Measurements from ENCODE around the gene FAM89B.
A peak's percentile ranks its signal among the peaks of the same experiment; 100 is the strongest.

FAM89B gene

DNA sequence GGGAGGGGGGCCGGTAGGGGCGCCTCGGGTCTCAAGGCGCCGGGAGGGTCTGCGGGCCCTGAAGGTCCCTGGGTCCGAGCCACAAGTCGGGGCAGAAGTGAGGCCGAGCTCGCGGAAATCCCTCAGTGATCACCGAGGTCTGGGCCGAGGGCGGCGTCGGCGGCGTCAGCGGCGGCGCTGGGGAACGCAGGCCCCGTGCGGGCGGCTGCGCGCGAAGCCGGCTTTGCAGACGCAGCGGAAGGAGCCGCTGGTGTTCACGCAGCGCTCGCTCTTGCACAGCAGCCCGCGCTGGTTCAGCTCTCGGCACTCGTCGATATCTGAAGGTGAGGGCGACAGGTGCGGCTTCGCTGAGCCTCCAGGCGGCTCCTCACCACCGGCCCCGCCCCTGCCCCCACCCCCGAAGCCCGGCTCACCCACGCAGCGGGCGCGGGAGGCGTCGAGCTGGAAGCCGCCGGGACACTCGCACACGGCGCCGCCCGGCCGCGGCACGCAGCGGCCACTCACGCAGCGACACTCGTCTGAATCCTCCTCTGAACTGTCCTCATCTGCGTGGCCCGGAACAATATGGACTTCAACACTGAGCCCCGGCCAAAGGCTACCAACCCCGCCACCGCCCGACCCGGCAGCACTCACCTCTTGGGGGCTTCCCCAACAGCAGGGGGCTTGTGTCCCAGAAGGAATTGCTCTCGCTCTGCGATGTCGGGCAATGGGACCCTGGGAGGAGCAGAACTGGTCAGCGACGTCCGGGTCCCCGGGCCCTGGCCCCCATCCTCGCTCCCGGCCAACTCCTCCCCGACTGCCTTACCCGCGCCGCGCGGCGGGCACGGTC lies 33.2 kb upstream of the FAM89B start:
- DNase-seq (ENCODE audit: low spot score) = no peak

DNA sequence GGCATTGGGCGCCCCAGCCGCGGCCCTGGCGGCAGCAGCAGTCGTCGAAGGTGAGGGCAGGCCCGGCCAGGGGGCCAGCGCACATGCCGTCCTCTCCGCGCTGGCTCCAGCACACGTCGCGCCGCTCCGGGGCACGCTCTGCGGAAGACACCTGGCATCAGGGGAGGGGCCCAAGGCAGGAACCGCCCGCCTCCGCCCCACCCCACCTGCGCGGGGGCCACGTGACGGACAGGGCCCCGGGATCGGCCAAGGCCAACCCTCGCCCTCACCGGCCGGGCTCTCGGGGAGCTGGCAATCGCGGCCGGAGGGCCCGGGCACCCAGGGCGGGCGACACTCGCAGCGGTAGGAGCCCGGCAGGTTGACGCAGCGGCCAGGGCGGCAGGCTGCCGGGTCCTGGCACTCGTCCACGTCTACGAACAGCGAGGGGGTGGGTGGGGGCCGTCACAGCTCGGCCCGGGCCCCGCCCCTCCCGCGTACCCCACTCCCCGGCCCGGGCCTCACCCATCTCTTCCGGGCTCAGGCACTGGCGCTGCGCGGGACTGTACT lies 32.5 kb upstream of the FAM89B start:
- DNase-seq (ENCODE audit: low spot score) = no peak

DNA sequence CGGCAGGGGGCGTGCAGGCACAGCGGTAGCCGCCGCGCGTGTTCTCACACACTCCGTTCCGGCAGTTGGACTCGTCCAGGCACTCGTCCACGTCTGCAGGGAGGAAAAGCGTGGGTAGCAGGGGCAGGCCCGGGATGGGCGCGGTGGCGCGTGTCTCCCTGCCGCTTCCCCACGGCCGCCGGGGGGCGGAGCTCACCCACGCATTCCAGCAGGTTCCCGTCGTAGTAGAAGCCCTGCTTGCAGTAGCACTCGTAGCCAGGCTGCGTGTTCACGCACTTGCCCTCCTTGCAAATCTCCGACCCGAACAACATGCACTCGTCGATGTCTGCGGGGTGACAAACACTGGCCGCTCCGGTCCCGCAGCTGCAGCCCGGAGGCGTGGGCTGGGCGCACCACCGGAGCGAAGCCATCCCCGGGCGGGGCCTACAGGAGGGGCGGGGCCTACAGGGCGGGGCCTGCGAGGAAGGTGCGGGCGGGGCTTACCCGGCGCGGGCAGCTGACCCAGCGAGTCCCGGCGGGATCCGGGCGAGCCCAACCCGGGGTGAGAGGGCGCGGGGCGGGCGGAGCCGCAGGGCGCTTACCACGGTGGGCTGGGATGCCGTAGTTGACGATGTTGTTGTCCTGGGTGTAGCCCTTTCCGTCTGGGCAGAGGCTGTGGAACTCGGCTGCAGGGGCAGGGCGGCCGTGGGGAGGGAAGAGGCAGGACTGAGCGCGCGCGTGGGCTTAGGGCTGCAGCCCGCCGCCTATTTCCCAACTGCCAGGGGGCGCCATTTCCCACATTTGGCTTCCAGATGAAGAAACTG lies 31.8 kb upstream of the FAM89B start:
- DNase-seq (ENCODE audit: low spot score) = peak; percentile 82

DNA sequence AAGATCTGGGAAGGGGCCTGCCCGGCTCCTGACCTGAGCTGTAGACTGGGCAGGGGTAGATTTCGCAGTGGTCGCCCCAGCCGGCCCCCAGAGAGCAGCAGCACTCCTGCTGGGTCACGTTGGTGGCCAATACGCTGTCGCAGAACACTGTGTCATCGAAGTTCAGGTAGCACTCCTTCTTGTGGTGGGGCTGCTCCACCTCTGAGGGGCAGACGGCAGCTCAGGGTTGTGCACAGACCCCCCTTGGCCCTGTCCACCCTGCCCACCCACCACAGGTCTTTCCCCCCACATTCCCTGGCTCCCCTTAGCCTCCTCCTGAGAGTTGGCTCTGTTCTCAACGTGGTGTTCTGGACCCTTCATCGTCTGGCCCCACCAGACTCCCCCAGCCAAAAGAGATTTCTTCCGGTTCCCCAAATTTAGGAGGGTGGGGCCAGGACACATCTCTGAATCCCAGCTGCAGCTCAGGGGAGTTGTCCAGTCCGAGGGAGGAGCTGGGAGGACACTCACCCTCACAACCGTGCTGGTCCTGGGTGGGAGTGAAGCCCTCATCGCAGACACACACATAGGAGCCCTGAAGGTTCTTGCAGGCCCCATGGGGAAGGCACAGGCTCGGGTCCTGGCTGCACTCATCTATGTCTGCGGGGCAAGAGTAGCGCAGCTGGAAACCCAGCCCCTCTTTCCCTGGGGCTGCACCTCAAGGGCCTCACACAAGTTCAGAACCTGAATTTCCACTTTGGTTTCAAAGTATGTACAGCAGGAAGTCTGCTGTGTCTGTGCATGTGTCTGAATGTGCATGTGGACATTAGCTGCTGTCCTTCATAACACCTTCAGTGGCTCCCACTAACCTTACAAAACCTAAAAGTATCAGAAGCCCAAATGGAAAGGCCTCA lies 31.0 kb upstream of the FAM89B start:
- DNase-seq (ENCODE audit: low spot score) = no peak

DNA sequence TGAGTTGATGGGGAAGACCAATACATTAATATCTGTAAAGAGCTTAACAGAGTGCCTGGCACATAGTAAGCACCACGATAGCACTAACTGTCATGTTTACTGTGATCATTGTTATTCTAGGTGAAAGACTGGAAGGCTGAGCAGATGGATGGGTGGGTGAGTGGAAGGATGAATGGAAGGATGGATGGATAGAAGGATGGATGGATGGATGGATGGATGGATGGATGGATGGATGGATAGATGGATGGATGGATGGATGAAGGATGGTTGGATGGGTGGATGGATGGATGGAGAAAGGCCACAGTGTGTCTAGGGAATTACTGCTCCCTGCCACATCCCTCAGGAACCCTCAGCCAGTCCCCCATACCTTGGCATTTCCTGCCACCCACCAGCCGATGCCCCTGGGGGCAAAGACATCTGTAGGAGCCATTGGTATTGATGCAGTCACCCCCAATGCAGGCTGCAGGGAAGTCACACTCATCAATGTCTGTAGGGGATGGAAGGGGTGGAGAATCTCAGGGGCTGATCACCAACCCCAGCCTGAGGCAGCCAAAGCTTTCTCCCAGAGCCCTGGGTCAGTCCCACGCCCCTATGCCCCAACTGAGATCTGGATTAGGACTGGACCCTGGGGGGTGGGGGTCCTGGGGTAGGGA lies 29.5 kb upstream of the FAM89B start:
- DNase-seq (ENCODE audit: low spot score) = no peak

DNA sequence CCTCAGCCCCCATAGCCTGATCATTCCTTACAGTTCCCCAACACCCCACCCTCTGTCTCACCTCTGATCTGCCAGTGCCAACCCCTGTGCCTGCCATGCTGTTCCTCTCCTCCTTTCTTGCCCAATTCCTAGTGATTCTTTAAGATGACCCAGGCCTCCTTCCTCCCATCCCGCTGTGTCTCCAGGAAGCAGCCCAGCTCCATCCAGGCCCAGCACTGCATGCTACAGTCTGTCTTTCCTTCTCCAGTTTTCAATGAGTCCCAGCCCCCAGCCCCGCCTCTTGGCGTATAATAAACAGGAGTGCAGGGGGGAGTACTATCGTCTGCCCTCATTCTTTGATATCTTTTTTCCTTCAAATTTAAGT lies 26.5 kb upstream of the FAM89B start:
- no peak for DNase-seq (ENCODE audit: low spot score)

DNA sequence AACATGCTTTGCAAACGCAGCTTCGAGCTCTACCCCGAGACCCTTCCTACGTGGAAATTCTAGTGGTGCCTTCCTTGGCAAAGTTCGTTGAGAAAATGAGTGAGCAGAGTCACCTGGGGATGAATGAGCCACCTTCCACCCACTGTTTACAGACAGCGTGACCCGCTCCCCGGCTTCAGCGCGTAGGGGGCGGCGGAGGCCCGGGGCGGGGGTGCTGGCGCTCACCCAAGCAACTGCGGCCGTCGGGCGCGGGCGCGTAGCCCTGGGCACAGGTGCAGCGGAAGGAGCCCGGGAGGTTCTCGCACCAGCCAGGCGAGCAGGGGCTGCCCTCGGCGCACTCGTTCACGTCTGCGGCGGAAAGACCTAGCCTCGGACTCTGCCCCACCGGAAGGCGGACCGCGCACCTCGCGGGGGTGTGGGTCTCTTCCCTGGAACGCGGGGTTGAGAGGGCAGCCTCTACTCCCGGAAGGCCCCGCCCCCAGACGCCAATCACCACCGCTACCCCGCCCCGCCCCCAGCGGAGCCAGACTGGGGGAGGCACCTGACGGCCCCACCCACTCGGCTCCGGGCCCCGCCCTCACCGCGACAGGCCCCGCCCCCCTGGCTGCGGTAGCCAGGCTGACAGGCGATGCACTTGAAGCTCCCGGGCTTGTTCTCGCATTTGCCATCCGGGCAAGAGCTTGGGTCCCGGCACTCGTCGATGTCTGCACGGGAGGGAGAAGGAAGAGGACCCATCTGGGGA lies 25.9 kb upstream of the FAM89B start:
- DNase-seq (ENCODE audit: low spot score) = peak; percentile 96

DNA sequence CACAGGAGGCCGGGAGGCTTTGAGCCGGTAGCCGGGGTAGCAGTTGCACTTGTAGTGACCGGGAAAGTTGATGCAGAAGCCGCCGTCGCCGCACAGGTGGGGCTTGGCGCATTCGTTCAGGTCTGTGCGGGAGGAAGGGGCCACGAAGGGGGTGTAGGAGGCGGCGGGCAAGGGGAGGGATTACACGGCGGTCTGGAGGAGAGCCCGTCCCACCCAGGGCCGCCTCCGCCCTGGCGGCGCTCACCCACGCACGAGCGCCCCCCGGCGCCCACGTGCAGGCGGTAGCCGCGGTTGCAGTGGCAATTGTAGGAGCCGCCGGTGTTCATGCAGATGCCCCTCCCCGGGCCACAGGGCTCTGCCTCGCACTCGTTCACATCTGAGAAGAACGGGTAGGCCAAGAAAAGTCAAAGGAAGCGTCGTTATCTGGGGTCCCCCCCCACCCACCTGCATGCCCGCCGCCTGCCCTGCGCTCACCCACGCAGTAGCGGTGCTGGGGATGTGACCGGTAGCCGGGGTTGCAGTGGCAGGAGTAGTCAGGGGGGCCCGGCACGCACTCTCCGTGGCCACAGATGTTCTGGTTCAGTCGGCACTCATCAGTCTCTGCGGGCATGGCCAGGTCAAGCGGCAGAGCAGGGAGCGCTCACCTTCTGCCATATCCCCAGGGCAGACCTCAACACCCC lies 24.8 kb upstream of the FAM89B start:
- DNase-seq (ENCODE audit: low spot score) = no peak

DNA sequence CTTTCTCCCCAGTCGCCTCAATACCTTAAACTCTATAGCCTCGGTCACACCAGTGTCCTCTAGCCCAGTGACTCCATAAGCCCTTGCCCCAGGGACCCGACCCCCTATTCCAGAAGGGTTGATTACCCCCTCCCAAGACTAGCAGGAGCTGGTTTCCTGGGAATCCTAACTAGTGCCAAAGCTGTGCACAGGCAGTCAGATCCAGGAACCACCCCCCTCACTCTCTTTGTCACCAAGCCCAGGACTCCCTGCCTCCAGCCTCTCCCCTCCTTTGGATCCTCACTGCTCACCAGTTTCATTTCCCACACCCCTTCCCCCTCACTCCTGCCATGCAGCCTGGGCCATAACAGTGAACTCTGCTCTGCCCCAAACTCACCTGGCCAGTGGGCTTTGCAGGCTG lies 23.9 kb upstream of the FAM89B start:
- no peak for DNase-seq (ENCODE audit: low spot score)

DNA sequence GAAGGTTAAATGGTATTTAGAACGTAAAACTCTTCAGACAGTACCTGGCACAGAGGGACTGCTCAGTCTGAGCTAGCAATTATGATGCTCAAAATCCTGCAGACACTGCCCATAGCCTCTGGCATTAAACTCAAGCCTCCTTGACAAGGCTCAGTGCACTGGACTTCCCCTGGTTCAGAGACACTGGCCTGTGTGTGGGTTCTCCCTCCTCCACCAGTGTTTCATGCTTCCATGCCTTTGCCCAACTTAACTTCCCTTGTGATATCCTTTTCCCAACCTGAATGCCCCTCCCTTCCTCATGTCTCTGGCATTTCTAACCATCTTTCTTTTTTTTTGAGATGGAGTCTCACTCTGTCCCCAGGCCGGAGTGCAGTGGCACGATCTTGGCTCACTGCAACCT lies 23.2 kb upstream of the FAM89B start:
- DNase-seq (ENCODE audit: low spot score) = no peak

DNA sequence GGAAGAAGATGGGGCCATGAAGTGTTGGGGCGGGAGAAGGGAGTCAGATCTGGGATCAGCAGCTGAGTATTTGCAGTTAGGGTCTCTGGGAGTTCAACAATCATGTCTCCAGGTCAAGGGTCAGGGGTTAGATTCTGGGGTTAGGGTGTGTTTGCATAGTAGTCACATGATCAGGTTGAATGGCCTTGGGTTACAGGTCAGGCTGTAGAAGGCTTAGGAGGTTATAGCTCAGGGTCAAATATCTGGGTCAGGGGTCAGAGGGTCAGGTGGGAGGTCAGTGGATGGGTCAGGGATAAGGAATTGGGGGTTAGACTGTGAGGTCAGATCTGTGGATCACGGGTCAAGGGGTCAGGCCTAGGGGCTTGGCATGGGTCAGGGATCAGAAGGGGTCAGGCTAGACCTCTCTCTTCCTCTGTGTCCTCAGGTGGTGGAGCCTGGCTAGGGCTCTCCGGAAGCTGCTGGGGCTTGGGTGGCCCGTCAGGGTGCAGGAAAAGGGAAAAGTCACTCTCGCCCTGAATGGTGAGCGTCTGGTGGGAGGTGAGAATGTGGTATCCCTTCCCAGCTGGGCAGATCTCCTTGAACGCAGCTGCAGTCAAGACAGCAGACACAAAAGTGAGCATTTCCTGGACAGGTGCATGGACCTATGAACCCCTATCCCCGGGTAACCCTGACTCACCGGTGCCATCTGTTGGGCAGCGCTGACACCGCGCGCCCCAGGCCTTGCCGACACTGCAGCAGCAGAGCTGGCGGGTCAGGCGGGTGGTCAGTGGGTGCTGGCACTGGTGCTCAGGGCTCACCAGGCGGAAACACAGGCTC lies 20.6 kb upstream of the FAM89B start:
- DNase-seq (ENCODE audit: low spot score) = peak; percentile 75

DNA sequence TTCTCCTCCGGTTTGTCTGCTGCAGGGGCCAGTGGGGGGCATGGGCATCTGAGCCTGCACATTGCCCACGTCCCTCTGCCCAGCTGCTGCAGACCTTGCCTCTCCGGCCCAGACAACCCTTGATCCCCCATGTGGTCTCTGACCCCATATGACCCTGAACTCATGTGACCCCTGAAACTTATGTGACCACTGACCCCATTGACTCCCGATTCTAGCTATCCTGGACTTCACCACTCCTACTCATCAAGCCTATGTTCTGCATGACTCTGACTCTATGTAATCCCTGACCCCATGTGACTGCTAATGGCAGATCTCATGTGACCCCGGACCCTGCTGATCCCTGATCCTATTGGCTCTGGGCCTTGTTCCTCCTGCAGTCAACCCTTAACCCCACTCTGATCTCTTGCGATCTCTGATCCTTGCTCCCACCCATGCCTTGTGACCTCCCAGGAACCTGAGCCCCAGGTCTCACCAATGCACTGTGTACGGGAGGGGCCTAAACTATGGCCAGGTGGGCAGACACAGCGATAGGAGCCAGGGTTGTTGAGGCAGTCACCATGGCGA lies 19.9 kb upstream of the FAM89B start:
- DNase-seq (ENCODE audit: low spot score) = no peak

DNA sequence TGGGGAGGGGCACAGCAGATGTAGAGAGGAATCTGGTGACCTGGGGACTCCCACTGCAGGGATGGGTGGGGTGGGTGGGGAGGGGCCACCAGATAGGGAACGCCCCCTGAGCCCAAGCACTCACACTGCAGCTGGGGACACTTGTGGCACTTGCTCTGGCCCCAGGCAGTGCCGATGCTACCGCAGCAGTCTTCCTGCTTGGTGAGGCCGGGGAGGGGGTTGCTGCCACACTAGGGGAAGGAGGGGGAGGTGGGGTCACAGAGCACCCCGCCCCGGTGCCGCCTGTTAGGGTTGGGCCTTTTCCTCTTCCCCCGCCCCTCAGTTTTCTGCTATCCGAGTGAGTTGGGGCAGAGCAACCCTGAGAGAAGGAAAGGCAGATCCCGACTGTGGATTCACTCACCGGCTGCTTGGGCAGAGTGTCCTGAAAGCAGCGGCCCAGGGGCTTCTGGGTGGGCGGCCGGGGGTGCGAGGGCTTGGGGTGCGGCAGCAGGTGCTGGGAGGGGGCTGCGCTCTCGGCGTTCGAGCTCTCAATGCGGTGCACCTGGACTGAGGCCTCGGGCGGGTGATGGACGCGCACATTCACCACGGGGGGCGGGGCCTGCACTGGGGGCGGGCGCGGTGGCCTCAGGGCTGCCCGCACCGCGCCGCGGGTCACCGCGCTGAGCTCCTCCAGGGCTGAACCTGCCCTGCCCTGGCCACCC lies 18.9 kb upstream of the FAM89B start:
- no peak for DNase-seq (ENCODE audit: low spot score)

DNA sequence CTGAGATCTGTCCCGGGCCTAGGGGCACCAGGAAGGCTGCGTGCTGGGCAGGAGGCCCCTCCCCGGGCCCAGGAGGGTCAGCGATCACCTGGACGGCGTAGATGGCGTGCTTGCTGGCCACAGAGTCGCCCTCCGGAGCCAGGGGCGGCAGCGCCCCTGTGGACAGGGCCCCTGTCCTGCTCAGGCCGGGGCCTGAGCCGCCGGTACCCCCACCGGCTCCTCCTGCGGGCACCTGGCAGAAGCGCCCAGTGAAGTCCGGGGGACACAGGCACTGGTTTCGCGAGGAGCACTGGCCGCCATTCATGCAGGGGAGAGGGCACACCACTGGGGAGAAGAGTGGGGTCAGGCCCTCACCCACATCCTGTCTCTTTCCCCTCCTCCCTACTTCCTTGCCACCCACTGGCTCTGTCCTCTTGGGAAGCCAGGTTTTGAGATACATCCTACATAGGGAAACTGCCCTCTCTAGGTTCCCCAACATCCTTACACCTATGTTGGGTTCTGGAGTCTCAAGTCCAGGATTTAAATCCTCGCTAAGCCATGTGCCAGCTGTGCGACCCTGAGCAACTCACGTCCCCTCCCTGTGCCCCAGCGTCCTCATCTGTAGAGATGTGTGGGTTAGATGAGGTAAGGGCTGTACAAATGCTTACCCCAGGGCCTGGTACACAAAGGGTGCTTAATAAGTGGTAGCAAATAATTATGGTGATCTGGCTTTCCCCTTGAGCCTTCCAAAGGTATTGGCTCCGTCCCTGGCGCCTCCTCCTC lies 18.1 kb upstream of the FAM89B start:
- no peak for DNase-seq (ENCODE audit: low spot score)

DNA sequence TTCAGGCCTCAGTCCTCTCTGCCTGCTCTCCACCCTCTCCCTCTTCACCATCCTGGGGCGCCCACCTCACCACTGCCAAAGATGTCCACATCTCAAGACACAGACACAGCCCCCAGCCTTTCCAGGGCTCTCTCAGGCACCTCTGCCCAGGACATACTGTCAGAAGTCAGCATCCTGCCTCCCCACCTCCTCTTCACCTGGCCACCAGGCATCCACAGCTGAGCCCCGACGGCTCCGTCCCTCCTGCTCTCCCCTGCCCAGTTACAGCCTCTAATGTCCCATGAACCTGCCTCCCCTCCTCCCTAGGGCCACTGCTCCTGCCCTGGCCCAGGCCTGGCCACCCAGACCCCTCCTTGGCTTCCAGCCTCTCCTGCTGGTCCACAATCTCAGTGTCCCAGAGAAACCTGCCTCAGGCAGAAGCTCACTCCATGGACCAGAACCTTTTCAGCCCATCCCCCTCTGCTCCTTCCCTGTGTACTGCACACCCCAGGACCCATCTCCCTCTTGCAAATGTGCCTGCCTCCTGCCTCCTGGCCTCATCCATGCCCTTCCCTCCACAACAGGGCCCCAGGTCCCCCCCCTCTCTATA lies 17.4 kb upstream of the FAM89B start:
- DNase-seq (ENCODE audit: low spot score) = no peak

DNA sequence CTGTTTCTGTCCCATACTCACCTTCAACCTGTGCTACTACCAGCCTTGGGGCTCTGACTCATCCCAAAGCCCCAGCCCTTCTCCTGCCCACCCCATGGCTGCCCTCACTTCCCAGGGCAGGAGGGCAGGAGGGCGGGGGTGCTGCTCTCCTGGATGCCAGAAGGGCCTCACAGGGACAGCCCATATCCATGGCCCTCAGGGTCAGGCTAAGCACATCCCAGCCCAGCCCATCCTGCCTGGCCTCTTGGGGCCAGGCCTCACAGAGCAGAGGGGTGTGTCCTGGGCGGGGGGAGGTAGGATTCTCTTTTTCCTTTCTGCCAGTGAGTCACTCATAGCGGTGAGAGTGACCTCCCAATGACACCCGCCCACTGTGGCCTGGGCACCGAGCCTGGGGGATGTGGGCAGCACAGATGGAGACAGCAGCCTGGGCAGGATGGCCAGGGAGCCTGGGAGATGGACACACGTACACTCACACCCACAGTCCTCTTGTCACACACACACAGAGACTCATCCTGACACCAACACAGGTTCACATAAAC lies 16.6 kb upstream of the FAM89B start:
- peak; percentile 59 for DNase-seq (ENCODE audit: low spot score)
